Heart left ventricle (tissue), 13 donors: ENCODE measurements around the gene NPHS1.

Experiments used
- CTCF ChIP-seq, 12 donors: fragments of 200-600 bp; sonication (generic) in 4 of 12; IDR thresholded peaks; one replicate each; pipeline versions ENCODE4 v1.5.0 to v1.8.0; 2018 to 2022; ENCODE audit warnings: antibody characterized with exemption in 12 of 12, mild to moderate bottlenecking in 5 of 12
- POLR2A ChIP-seq, 2 donors: fragments of 450-650 bp; IDR thresholded peaks; one replicate each; pipeline ENCODE4 v1.6.1; 2017; ENCODE audit warnings: antibody characterized with exemption in 2 of 2, mild to moderate bottlenecking in 2 of 2, moderate library complexity in 2 of 2
- donor health status: ischemic (EF 13 %, LVEDD 7.1; RV severe dilation, severe dysfunction).
- donor health status: DM: no; HTN: yes; CAD: no.
- donor health status: DM: no; HTN: no; CAD: no.
- donor health status: ischemic (EF 25% LVEDD 6.9; RV normal size, moderate dysfunction).
- donor health status: ischemic (EF 25% LVEDD 5.7; RV mildly dilated, moderate dysfunction).
- donor health status: ischemic (EF 35%, LVEDD 5.7; RV mildly dilated, moderate dysfunction).
- donor health status: nonischemic (EF 11% LVEDD 7.7; RV severe dilation, severe dysfunction).
- donor health status: DM: yes; HTN: yes; CAD: no.
- donor health status: PGD.
- donor health status: ischemic (EF 29% LVEDD 5.4; RV normal size, mild dysfunction).
- donor health status: nonischemic (EF 23%, LVEDD 6.1; RV moderate dilation, normal function).

GRCh38 chr19:35890113-35890650, 37.9 kb upstream of the NPHS1 start:
- no peak for TF ChIP-seq CTCF (IDR thresholded peaks at IDR 0.05)
- no peak for TF ChIP-seq POLR2A (IDR thresholded peaks at IDR 0.05)
